GM21367 (cell line): Measurements from ENCODE around the gene KRT71.

Experiments
- ATAC-seq: cut with Tn5 transposase; IDR thresholded peaks from one replicate; pipeline ENCODE4 v1.9.1; 2021; ENCODE audit not compliant: unreplicated experiment

KRT71 gene

DNA sequence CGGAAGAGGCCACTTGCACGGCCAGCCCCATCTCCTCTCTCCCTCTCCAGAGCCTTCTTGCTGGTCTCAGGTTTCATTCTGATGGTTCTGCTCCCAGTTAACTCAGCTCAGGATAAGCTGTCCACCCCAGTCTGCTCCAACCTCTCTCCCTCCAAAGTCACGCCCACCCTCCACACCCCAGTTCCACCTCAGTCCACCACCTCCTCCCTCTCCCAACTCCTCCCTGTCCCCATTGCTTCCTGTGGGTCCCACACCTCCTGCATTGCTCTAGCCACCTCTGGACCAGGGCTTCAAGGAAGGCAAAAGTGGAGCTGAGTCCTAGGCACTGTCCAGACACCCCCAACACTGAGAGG is 13.1 kb downstream of the KRT71 start:
- ATAC-seq: no peak

DNA sequence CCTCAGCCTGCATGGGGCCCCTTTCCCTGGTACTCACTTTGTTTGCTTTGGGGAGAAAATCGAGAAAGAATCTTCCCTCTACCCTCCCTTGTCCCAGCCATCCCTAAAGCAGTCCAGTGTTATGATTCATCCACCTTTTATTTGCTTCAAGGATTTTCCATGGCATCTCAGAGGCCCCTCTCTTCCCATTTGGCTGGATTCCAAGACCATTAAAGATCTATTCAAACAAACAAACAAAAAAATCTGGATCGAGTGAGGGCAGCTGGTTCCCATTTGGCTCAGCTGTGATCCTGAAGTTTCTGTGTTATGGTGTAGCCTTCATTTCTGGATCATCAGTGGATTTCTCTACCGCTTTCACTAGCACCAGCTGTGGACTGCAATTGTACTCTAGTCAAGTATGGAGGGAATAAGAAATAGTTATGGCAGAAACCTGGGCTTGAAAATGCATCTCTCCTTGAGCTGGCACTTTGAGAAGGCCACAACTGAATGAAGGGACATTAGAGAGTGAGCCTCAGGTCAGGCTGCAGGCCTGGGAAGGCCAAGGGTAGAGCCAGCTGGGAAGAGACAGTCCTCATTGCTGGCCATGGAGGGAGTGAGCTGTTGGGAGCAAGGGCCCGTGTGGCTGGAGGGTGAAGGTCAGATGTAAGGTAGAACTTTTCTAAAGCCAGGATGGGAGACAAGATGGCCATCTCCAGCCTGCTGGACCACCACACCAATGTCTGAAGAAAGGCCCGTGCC is 13.7 kb downstream of the KRT71 start:
- no peak for ATAC-seq

DNA sequence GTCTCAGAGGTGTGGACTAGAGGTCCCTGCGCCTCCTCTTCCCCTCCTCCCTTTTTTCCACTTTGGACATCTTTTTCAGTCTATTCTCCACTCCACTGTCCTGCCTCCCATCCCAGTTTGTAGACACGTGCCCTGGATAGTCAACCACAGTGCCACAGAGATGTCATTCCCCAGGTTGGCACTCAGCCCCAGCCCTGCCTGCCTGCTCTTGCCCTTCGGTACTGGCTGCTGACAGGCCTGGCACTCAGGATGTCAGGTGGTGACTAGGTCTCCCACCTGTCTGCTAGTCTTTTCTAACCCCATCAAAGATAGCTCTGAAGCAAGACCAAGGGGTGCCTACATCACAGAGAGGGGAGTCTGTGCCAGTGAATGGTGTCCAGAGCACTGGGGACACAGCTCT is 15.8 kb downstream of the KRT71 start:
- no peak for ATAC-seq

DNA sequence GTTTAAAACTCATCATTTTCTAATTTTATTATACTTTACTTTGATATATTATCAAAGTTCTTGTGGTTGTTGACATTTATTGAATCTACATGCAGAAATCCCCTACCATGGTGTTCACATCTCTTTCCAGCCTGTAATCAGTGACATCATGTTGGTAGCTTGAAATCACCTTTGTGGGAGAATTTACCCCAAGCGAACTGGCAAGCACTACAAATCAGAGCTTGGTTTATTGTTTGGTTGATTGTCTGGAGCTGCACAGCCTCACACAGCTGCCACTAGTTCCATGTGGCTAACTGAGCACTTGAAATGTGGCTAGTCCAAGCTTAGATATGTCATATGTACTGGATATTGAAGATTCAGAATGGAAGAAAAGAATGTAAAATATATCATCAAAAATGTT is 17.4 kb downstream of the KRT71 start:
- no peak for ATAC-seq

DNA sequence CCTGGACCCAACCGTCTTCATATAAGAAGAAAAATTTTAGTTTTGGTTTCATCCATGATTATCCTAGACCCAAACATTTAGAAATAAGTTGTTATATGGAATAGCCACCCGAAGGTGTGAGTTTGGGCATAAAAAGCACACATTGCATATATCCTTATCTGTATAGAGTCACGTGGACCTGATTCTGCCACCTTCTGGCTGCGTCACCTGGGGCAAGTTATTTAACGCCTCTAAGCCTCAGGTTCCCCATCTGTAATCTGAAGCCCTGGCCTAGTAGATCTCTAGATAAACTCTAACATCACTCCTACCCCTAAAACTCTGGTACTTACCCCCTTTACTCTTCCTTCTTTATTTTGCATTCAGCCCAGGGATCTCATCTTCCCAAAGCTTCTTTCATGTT is 18.5 kb downstream of the KRT71 start:
- ATAC-seq: no peak

DNA sequence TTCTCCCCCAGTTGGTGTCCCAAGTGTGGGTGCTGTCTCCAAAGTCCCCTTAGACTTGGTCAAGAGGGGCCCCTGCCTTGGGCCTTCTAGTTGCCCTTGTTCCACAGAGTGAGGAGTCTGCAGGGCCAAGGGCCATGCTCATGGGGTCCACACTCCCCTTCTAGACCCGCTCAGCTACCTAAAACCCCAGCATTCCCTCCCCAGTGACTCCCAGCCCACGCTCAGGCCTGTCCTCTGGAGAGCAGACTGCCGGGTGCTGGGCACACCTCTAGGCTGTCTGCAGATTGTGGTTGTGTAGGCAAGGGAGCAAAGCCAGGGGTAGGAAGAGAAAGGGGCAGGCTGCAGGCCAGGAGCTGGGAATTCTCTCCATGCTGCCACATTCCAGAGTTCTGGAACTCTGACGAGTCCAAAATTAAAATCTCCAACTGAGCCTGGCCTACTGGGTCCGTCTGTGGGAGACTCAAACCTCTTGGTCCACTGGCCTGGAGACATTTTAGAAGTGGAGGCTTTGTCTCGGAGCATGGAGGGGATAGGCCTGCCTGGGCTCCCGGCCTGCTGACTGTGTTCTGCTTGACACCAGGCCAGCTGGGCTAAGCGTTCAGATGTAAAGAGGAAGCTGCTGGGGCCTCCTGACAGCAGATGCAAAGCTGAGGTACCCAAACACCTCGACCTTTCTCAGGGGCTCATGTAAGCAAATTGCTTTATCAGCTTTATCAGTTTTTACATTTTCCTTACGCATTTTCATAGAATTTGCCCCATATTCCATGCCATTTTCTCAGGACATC is 19.1 kb downstream of the KRT71 start:
- no peak for ATAC-seq

DNA sequence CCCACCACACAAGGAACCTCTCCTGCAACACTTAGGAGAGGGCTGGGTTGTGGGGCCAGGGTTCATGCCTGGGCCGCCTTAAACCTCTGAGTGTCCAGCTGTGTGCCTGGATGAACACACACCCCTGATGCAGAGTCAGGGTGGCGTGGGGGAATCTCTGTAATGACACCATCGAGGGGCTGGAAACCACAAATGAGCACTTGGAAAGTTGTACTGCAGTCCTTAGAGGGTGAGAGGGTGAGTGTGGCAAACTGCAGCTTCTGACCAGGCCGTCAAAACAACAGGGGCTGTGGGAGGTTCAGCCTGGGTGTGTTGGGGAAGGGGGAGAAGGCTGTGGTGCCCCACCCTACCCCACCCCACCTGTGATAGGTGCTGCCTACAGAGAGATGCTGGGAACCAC is 20.3 kb downstream of the KRT71 start:
- no peak for ATAC-seq

DNA sequence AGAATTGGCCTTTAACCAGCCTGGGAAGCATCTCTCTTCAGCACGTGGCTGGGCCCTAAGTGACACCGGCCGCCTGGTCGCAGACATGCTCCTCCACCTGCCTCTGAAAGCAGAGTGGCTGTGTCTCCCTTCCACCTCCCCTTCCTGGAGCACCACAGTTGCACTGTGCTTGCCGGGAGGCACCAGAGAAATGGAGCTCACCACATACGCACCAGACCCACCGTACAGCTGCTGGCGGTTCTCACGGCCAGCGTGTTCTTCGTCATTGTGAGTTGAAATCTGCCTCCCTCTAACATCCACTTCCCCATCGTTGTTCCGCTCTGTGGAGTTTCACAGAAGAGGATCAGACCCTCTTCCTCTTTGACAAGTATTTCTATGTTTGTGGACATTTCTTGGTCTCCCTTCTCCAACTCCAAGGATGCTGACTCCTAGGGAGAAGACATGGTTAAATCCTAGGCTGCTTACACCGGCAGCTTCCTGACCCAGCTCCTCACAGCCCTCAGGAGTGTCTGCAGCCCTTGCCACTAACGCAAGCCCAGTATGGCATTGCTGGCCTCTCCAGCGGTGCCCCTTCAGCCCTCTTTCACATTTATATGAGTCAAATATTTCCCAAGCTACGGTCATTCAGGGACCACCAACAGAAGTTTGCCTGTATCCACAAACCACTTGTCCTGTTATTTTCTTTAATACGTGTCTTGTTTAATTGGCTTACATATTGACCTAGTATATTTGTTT is 21.2 kb downstream of the KRT71 start:
- ATAC-seq: no peak

DNA sequence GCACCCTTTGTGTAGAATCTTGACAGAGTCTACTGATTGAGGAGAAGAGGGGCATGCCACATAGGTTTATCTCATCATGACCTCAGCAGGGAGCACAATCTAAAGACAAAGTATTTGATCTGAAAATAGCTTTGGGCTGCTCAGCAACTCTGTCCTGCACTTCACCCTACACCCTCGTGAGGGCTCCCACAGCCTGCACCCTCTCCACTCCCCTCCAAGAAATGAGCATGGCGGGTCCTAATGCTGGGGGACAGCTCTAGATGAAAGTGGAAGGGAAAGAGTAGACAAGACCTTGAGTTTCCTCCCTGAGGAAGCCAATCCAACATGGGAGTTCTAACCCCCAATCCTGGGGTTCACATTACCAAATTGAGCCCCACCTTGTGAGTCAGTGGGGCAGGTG is 22.0 kb downstream of the KRT71 start:
- no peak for ATAC-seq

DNA sequence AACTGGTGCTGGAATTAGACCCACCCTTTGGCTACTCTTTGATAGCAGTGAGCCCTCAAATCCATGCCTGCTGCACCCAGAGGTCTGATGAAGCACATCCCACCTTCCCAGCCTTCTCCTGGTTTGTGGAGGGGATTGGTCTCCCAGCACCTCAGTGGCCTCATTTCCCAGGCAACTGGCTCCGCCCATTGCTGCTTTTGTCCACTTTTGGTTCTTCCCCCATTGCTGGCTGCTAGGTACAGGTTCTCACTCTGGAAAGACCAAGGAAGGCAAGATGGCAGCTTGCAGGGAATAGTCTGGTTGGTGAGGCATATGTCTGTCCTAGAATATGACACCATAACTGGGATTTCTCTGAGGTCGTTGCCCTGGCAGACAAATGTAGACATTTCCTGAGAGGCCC is 22.6 kb downstream of the KRT71 start:
- no peak for ATAC-seq

DNA sequence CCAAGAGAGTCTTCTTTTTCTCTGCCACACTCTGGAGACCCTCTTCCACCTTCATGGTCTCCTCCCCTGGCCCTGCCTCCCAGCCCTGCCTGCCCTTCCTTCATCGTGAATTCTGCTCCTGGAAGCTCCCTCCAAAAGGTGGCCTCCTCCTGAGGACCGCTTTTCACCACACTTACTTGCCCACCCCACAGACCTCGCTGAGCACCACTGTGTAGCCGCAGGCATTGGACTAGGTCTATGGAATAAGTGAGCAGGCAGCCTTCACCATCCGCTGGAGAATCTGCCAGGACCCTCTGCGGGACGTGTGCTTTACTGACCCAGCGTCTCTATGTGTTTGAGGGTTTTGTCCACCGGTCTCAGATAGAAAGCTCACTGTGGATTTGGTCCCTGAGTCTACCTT is 23.1 kb downstream of the KRT71 start:
- no peak for ATAC-seq

DNA sequence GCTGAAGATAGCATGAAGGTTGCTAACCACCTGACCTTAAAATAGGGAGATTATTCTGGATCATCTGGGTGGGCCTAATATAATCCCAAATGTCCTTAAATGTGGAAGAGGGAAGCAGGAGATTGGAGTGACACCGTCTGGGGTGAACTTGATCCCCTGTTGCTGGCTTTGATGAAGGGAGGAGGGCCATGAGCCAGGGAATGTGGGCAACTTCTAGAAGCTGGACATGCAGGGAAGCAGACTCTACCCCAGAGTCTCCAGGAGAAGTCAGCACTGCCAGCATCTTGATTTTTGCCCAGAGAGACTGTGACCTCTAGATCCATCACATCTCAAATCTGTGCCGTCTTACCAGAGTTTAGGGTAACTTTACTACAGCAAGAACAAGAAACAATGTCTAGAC is 23.5 kb downstream of the KRT71 start:
- ATAC-seq: no peak

DNA sequence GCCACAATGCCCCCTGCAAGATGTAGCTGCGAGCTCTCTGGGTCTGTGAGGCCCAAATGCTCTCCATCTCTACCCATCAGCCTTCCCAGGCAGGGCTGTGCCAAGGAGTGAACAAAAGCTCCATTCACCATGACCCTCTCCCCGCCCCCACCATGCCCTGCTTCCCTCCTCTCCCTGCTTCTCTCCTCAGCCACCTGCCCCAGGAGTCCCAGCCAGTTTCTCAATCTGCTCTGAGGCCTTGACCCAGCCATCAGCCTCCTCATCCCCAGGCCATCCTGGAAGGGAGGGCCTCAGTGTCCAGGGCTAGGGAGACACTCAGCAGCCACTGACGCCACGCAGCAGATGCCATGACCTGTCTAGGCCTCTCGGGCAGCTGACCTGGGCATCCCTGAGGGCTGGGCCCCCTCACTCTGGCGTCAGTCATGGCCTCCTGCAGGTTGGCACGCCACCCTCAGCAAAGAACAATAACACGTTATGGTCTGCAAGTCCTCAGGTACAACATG is 24.3 kb downstream of the KRT71 start:
- no peak for ATAC-seq

DNA sequence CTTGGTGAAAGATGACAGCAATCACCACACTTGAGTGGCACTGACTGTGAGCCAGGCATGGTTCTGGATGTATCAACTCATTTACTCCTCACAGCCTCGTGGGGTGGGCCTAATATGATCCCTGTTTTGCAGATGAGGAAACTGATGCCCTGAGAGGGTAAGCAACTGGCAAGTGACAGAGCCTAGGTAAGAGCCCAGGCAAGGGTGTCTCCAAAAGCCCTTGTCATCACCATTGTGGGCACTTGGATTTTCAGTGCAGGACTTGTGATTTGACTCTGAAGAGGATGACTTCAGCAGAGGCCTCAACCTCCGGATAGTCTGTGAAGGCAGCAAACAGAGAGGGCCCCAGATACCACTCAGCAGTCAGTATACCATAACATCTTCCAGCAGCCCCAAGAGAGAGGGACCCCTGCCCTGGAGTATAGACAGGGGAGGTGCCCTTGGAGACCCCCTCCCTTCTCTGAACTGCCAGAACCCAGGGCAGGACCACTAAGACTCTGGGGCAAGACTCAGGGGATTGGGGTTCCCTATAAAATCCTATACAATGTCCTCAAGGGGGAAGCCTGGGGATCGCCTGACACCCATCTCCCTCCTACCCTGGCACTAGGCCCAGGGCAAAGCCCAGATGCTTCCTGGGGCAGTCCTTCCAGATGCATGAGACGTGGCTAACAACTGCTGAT is 25.7 kb downstream of the KRT71 start:
- no peak for ATAC-seq

DNA sequence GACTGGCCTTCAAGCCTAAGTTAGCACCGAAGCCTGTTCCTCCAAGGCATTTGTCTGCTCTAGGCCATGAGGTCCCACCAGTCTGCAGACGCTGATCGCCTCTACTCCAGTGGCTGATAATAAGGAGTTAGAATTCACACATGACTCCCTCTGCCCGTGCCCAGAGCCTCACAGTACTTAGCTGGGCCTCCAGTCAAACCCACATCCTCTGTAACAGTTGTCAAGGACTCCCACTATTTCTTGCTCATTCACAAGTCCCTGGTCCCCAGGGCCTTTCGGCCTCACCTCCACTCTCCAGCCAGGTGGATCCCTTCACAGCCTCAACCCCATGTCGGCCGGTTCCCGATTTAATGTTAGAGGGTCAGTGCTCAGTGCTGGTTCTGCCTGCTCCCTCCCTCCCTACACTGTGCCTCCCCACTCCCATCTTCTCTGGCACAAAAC is 26.4 kb downstream of the KRT71 start:
- no peak for ATAC-seq

DNA sequence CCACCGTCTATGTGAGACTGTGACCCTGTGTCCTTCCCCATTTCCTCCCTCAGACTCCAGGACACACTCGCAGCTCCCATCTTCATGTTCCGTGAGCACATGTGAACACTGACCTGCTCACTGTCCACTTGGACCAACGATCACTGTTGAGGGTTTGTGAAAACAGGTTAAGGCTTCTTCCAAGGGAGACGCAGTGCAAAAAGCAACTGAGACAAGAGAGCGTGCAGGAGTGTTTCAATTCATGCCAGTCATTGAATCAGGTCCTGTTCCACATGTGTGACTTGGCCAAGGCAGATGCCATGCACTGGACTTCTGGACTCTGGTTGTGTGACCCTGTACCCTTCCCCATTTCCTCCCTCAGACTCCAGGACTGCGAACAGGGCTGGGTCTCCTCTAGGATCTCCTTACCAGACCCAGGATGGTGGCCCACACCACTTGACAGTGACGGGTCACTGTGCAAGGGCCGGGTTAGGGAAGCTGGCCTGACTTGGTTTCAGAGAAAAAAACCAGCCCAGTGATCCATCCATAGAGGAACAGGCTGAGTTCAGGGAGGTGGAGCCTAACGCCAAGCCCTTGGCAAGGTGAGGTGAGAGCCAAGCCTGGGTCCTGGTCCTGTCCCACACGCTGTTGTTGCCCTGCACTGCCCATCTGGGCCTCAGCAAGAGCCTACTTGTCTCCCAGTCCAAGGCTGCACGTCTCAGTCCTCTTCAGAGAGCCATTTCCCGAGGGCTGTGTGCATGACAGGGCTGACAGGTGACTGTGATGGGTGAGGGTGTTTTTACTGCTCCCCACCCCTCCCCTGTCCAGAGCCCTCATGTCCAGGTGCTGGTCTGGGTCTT is 27.1 kb downstream of the KRT71 start:
- ATAC-seq: no peak

DNA sequence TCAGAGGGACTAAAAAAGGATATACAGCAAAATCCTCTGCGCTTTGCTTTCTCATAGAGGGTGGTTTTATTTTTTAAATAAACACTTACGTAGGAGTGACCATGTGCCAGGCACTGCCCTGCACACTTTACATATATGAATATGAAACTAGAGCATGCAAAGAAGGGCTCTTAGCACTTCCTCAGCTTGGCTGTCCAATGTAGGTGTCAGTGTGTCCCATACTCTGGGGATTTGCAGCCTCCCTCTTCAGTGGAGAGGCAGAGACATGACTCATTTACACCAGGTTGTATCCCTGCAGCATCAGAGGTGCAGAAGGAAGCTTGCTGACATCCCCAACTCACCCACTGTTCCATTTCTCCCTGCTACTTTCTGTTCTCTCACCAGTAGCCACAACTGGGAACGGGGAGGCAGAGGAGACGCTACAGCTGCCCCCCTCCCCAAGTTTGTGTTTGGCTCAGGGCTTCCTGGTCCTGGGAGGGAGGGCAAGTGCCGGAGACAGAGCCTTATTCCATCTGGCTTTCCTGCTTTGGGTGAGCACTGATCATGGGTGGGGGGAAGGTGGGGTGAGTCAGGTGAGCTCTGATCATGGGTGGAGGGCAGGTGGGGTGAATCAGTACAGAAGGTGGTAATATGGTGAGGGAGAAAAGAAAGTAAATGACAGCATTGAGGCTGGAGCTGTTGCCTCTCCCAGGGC is 27.9 kb downstream of the KRT71 start:
- ATAC-seq: peak; percentile 60

DNA sequence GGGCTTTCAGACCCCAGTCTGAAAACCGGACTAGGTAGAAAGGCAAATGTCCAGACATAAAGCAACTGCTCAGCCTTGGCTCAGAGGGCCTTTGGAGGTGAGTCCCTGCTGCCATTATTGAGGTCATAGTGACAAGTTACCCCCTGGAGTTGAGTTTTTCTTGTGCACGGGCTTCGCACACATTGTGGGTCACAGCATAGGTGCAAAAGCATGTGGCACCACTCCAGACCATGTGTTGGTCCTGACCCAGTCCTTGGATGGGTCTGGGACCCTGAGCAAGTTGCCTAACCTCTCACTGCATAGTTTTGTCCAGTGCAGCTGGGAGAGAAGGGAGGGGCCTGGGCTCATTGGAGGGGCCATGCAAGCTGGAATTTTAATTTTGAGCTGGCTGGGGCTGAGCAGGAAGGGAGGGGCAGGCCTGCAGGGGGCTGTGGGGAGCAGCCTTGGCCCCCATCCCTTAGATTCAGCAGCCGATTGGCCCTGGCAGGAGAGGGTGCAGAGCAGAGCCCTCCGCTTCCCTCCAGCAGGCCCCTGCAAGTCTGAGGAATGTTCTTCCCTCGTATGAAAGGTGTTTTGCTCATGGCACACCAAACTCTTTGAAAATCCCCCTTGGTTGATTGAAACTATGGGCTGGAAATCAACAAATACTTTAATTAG is 28.6 kb downstream of the KRT71 start:
- ATAC-seq: no peak

DNA sequence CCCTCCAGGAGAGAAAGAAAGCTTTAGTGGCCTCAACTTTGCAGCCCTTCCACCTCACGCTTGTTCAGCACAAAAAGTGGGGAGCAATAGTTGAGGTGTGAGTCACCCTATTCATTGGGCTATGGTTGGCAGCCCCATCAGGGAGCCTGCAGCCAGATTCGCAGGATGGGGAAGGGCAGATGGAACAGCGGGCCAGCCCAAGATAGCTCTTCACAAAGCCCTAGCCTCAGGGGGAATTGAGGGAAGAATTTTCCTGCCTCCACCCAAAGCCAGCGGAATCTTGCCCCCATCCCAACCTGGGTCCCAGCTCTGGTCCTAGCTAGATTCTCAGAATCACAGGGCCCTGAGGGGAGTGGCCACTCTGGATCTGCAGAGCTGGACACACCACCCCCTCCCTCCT is 29.1 kb downstream of the KRT71 start:
- ATAC-seq: no peak
